ENCODE results near the gene CNGB1.
"Not testable (repeated sequence)": the region's sequence is repeated elsewhere in the genome, so short reads cannot be mapped to it uniquely, and the experiment has no call there.

CNGB1 gene

GRCh38 chr16:57904101-57904500 is 66.8 kb downstream of the CNGB1 start:
- no peak for DNase-seq (ENCODE audit: low spot score)

GRCh38 chr16:57903656-57904055 is 67.3 kb downstream of the CNGB1 start:
- DNase-seq (ENCODE audit: low spot score) = no peak

GRCh38 chr16:57901480-57902069 is 69.4 kb downstream of the CNGB1 start:
- DNase-seq (ENCODE audit: low spot score) = no peak

- DNase-seq (ENCODE audit: low spot score) = no peak
Observed at GRCh38 chr16:57900796-57901479, 70.0 kb downstream of the CNGB1 start.

- DNase-seq (ENCODE audit: low spot score) = peak; percentile 76
Observed at GRCh38 chr16:57899771-57900661, 70.9 kb downstream of the CNGB1 start.

- DNase-seq (ENCODE audit: low spot score) = no peak
Observed at GRCh38 chr16:57898961-57899360, 72.0 kb downstream of the CNGB1 start.

- DNase-seq (ENCODE audit: low spot score) = no peak
Observed at GRCh38 chr16:57897996-57898395, 72.9 kb downstream of the CNGB1 start.

GRCh38 chr16:57897053-57897784 is 73.7 kb downstream of the CNGB1 start:
- no peak for DNase-seq (ENCODE audit: low spot score)

- not testable (repeated sequence) for DNase-seq (ENCODE audit: low spot score)
Observed at GRCh38 chr16:57895081-57895547, 75.8 kb downstream of the CNGB1 start.

GRCh38 chr16:57894390-57895080 is 76.4 kb downstream of the CNGB1 start:
- no peak for DNase-seq (ENCODE audit: low spot score)

GRCh38 chr16:57893559-57894389 is 77.2 kb downstream of the CNGB1 start:
- no peak for DNase-seq (ENCODE audit: low spot score)

- no peak for DNase-seq (ENCODE audit: low spot score)
Observed at GRCh38 chr16:57893217-57893558, 77.7 kb downstream of the CNGB1 start.

- DNase-seq (ENCODE audit: low spot score) = no peak
Observed at GRCh38 chr16:57892447-57893096, 78.4 kb downstream of the CNGB1 start.

- DNase-seq (ENCODE audit: low spot score) = no peak
Observed at GRCh38 chr16:57892041-57892440, 78.9 kb downstream of the CNGB1 start.

GRCh38 chr16:57890752-57891111 is 80.2 kb downstream of the CNGB1 start:
- no peak for DNase-seq (ENCODE audit: low spot score)

GRCh38 chr16:57889960-57890751 is 80.8 kb downstream of the CNGB1 start:
- DNase-seq (ENCODE audit: low spot score) = no peak

GRCh38 chr16:57889522-57889921 is 81.4 kb downstream of the CNGB1 start:
- no peak for DNase-seq (ENCODE audit: low spot score)

- no peak for DNase-seq (ENCODE audit: low spot score)
Observed at GRCh38 chr16:57889111-57889510, 81.8 kb downstream of the CNGB1 start.

GRCh38 chr16:57888128-57888527 is 82.8 kb downstream of the CNGB1 start:
- DNase-seq (ENCODE audit: low spot score) = no peak
